ENCODE data around the gene ACOT4.
"Not testable (repeated sequence)": the region's sequence is repeated elsewhere in the genome, so short reads cannot be mapped to it uniquely, and the experiment has no call there.

GRCh38 chr14:73562696-73563095 is 29.0 kb upstream of the ACOT4 start:
- TF ChIP-seq, protein P1, sequence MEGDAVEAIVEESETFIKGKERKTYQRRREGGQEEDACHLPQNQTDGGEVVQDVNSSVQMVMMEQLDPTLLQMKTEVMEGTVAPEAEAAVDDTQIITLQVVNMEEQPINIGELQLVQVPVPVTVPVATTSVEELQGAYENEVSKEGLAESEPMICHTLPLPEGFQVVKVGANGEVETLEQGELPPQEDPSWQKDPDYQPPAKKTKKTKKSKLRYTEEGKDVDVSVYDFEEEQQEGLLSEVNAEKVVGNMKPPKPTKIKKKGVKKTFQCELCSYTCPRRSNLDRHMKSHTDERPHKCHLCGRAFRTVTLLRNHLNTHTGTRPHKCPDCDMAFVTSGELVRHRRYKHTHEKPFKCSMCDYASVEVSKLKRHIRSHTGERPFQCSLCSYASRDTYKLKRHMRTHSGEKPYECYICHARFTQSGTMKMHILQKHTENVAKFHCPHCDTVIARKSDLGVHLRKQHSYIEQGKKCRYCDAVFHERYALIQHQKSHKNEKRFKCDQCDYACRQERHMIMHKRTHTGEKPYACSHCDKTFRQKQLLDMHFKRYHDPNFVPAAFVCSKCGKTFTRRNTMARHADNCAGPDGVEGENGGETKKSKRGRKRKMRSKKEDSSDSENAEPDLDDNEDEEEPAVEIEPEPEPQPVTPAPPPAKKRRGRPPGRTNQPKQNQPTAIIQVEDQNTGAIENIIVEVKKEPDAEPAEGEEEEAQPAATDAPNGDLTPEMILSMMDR (IDR thresholded peaks at IDR 0.05 in 8 of 11, conservative IDR thresholded peaks at IDR 0.05 in 3 of 11): not testable (repeated sequence)
- TF ChIP-seq POLR2A, POLR2AphosphoS5 (IDR thresholded peaks at IDR 0.05): not testable (repeated sequence)
